SU-DHL-6 (cell line): ENCODE measurements around the gene UPP1.

Experiments used
- EZH2phosphoT487 ChIP-seq: fragments of 200-600 bp; sonication (generic), shearing (Covaris generic); conservative IDR thresholded peaks from 2 replicates; pipeline ENCODE4 v1.6.1; 2018; ENCODE audit warnings: mild to moderate bottlenecking, antibody characterized with exemption, low read length, moderate library complexity, mixed read lengths
- TF ChIP-seq, protein P1 (sequence below): fragments of 200-600 bp; sonication (generic); IDR thresholded peaks from one replicate; pipeline ENCODE4 v1.5.1; 2017; ENCODE audit warnings: antibody characterized with exemption, mild to moderate bottlenecking, low read length, moderate library complexity; ENCODE audit not compliant: insufficient read depth, poor library complexity, severe bottlenecking

DNA sequence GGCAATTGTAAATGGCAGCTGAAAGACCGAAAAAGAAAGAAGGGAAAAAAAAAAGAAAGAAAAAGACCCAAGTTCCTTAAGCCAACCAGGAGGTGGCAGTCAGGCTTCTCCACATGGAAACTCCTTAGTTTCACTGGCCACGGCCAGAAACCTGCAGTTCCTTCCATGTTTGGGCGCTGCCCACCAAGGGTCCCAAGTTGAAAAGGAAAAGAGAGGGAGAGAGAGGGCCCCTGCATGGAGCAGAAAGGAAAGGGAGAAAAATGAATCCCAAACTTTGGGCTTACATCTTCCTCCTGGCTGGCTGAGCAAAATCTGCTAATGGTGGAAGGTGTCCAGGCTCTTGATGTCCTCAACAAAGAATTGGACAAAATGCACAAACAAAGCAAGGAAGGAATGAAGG lies 50.4 kb downstream of the UPP1 start:
- TF ChIP-seq, protein P1, sequence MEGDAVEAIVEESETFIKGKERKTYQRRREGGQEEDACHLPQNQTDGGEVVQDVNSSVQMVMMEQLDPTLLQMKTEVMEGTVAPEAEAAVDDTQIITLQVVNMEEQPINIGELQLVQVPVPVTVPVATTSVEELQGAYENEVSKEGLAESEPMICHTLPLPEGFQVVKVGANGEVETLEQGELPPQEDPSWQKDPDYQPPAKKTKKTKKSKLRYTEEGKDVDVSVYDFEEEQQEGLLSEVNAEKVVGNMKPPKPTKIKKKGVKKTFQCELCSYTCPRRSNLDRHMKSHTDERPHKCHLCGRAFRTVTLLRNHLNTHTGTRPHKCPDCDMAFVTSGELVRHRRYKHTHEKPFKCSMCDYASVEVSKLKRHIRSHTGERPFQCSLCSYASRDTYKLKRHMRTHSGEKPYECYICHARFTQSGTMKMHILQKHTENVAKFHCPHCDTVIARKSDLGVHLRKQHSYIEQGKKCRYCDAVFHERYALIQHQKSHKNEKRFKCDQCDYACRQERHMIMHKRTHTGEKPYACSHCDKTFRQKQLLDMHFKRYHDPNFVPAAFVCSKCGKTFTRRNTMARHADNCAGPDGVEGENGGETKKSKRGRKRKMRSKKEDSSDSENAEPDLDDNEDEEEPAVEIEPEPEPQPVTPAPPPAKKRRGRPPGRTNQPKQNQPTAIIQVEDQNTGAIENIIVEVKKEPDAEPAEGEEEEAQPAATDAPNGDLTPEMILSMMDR: no peak
- TF ChIP-seq EZH2phosphoT487: no peak
